Cardiac septum (tissue), 1 donor: ENCODE results near the gene PI4K2B. TPM values are rescaled to one million over a fixed set of nuclear protein-coding genes. Genes with fewer than 3 reads are reported as not detected.
"Not testable (repeated sequence)": the region's sequence is repeated elsewhere in the genome, so short reads cannot be mapped to it uniquely, and the experiment has no call there.

Experiments used
- DNase-seq: peaks from one replicate; pipeline ENCODE4 v3.0.0-alpha.2; 2020; ENCODE audit warnings: low spot score
- intact Hi-C: fragments of 100-400 bp; cut with DNase I; formaldehyde crosslinking; loops from one replicate; pipeline ENCODE4 v1.14.0; 2022
- total RNA-seq: library from RNA; stranded (reverse); fragmentation: NEBNext Ultra II Directional; extraction: Animal tissue kit (Norgen Biotek cat#: 25700); gene quantifications from one replicate; pipeline ENCODE4 v1.2.1, GENCODE V29; 2021
- donor health status: DM: no; HTN: no; CAD: no.

PI4K2B gene
- total RNA-seq, 1 donor from 2014 or later = 3.4 TPM

- intact Hi-C loops = no loop called here
- no peak for DNase-seq
Measured at GRCh38 chr4:25238052-25238451, 4.2 kb downstream of the PI4K2B start.

GRCh38 chr4:25239528-25239927 is 5.7 kb downstream of the PI4K2B start:
- DNase-seq, intact Hi-C loops: not testable (repeated sequence)

- not testable (repeated sequence) for DNase-seq
Measured at GRCh38 chr4:25240754-25241210, 6.9 kb downstream of the PI4K2B start.

GRCh38 chr4:25242195-25242594 is 8.4 kb downstream of the PI4K2B start:
- DNase-seq, intact Hi-C loops: not testable (repeated sequence)

More at GRCh38 chr4:25240754-25241210, 6.9 kb downstream of the PI4K2B start:
- intact Hi-C loops = not testable (repeated sequence)

GRCh38 chr4:25245181-25245580 is 11.3 kb downstream of the PI4K2B start:
- intact Hi-C loops = no loop called here
- DNase-seq = no peak

- intact Hi-C loops = no loop called here
- no peak for DNase-seq
Measured at GRCh38 chr4:25246680-25247611, 13.1 kb downstream of the PI4K2B start.

- intact Hi-C loops, DNase-seq: not testable (repeated sequence)
Measured at GRCh38 chr4:25248875-25249274, 15.0 kb downstream of the PI4K2B start.

- DNase-seq, intact Hi-C loops: not testable (repeated sequence)
Measured at GRCh38 chr4:25249494-25249893, 15.7 kb downstream of the PI4K2B start.

GRCh38 chr4:25252230-25253070 is 18.6 kb downstream of the PI4K2B start:
- intact Hi-C loops = no loop called here
- DNase-seq = no peak

GRCh38 chr4:25253071-25253445 is 19.2 kb downstream of the PI4K2B start:
- intact Hi-C loops = no loop called here
- DNase-seq = no peak

- intact Hi-C loops = not testable (repeated sequence)
Measured at GRCh38 chr4:25253786-25254185, 20.0 kb downstream of the PI4K2B start.

GRCh38 chr4:25258980-25259578 is 25.2 kb downstream of the PI4K2B start:
- intact Hi-C loops = no loop called here
- DNase-seq = no peak

More at GRCh38 chr4:25253786-25254185, 20.0 kb downstream of the PI4K2B start:
- not testable (repeated sequence) for DNase-seq

- intact Hi-C loops = no loop called here
Measured at GRCh38 chr4:25271866-25272265, 38.0 kb downstream of the PI4K2B start.

GRCh38 chr4:25280210-25280609 is 46.4 kb downstream of the PI4K2B start:
- intact Hi-C loops = no loop called here

More at GRCh38 chr4:25271866-25272265, 38.0 kb downstream of the PI4K2B start:
- DNase-seq = no peak

GRCh38 chr4:25283948-25284347 is 50.1 kb downstream of the PI4K2B start:
- intact Hi-C loops = no loop called here
- no peak for DNase-seq

More at GRCh38 chr4:25280210-25280609, 46.4 kb downstream of the PI4K2B start:
- DNase-seq = no peak

GRCh38 chr4:25284466-25284865 is 50.6 kb downstream of the PI4K2B start:
- intact Hi-C loops = no loop called here

GRCh38 chr4:25290490-25291067 is 56.7 kb downstream of the PI4K2B start:
- intact Hi-C loops = no loop called here
- no peak for DNase-seq

More at GRCh38 chr4:25284466-25284865, 50.6 kb downstream of the PI4K2B start:
- no peak for DNase-seq

- intact Hi-C loops = no loop called here
- DNase-seq = no peak
Measured at GRCh38 chr4:25291158-25291733, 57.4 kb downstream of the PI4K2B start.
